Middle frontal gyrus (tissue), 1 donor: ENCODE data around the gene SP140L.
"Not testable (repeated sequence)": the region's sequence is repeated elsewhere in the genome, so short reads cannot be mapped to it uniquely, and the experiment has no call there.

Experiments
- DNase-seq: peaks from one replicate; pipeline ENCODE4 v3.0.0-alpha.2; 2015; ENCODE audit warnings: low spot score; ENCODE audit errors: extremely low spot score

Gene SP140L

GRCh38 chr2:230326453-230327417 is at the start of gene SP140L:
TSS of gene SP140L (plus strand) at chr2:230327193. CDS start at chr2:230327270, 77 bp downstream.
- no peak for DNase-seq

DNA sequence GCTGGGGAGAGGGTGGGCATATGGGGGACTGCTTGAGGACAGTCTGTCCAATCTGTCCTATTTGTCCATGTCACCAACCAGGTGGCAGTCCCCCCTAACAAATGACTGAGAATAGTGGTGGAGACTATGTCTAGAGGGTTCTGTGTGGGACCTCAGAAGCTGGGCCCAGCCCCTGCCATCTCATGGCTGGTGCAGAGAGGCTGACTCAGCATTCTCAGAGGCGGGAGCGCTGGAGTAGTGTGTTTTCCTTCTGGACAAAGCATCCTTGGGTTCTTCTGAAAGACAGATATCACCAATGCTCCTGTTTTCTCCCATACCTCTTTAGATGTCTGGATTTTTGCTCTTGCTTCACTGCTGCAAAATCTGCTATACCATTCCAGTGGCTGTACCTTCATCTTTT is 44.1 kb upstream of the SP140L start:
- no peak for DNase-seq

DNA sequence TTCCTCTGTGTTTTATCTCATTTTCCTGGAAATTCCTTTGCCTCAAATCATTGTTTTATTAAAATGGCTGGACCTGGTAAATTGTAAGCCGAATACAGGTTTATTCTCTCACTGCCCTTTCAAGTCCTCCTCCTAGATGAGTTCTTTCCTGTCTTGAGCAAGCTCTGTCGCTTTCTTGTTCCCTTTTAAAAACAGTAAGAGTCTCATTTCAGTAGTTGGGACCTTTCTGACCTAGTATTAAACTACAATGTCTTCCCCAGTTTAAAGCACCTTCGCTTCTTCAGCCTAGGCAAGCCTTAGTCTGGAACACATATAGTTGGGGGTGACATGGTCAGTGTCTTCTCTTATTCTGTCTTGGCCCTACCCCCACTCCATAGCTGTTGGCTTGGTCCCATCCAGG is 40.9 kb upstream of the SP140L start:
- DNase-seq, result no peak

DNA sequence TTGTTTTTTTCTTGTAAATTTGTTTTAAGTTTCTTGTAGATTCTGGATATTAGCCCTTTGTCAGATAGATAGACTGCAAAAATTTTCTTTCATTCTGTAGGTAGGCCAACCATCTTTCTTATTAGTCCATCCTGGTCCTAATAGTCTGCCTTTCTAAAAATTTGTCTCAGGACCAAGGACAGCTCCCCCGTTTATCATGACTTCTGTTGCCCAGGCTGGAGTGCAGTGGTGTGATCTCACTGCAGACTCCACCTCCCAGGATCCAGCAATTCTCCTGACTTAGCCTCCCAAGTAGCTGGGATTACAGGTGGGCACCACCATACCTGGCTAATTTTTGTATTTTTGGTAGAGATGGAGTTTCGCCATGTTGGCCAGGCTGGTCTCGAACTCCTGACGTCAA is 37.7 kb upstream of the SP140L start:
- DNase-seq, result not testable (repeated sequence)

- no peak for DNase-seq
Measured at GRCh38 chr2:230295192-230295591, 31.8 kb upstream of the SP140L start.

GRCh38 chr2:230296917-230297316 is 30.1 kb upstream of the SP140L start:
- DNase-seq, result no peak

DNA sequence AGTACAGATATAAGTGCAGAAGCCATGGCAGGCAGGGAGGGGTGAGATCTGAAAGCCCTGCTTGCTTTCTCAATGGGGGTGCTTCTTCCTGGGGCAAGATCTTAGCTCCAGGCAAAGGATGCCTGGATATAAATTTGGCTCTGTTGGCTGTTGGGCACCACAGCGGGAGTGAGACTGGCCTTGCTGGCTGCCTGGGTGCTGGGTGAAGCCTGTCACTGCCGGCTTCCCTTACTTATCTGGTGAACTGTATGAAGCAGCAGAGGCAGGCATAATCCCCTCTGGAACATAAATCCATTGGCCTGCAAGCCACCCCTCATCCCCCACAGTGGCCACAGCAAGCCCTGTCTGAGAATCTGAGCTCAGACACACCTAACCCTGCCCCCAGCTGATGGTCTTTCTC is 27.4 kb upstream of the SP140L start:
- DNase-seq, result no peak

DNA sequence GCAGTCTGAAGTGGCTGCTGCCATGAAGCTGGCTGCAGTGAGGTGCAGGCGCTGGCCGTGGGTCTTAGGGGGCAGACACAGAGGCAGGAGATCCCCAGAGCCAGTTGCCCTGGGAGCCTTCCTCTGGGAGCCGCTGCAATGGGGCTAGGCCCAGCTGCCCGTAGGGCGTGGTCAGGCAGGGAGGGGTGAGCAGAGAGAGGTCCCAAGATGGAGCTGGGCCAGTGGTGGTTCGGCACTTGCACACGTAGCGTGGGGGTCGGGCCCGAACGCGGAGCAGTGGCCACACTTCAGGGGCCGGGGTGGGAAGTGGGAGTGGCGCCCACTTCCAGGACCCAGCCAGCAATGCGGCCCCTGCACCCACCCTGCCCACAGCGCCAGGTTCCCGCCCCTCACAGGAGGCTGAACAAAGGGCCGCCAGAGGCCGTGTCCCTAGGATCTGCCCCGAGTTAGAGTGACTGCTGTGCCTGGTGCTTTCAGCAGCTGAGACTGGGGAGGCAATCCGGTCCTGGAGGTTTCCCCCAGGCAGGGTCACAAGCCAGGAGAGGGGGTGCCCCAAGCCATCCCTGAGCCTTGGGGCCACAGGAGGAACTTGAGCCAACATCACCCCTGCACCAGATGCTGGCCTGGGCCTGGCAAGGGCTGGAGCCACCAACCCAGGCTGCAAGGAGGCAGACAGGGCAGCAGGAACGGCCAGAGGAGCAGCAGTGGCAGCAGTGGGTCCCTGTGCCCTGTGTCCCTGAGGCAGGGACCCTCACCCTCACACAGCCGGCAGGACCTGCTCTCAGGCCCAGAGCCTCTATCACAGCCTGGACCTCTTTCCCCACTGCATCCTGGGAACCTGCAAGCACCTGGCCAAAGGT is 21.3 kb upstream of the SP140L start:
- DNase-seq, result no peak

- no peak for DNase-seq
Measured at GRCh38 chr2:230306474-230306873, 20.5 kb upstream of the SP140L start.

- DNase-seq, result no peak
Measured at GRCh38 chr2:230307485-230307884, 19.5 kb upstream of the SP140L start.

DNA sequence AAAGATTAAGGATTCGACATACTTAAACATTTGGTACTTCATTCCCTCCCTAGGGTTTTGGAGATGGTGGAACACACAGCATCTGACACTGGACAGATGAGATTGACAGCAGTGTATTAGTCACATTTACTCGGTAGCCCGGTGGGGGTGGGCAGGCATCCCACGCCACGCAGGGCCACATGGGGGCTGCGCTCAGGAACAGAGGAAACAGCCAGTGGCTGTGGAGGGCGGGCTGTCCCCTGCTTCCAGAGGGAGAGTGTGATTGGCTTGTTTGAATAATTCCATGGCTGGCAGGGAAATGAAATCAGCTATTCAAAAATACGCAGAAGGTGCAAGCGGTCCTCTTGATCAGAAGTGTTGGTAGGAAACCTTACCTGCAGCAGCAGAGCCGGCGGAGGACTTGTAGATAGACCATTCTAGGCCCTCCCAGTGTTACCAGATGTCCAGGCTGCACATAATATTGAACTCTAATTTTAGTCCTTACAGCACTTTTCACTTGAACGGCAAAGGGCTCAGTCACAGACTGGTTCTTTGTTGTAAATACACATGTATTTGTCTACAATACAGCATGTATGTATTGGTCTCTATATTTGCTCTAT is 18.5 kb upstream of the SP140L start:
- no peak for DNase-seq

GRCh38 chr2:230310792-230311191 is 16.2 kb upstream of the SP140L start:
- DNase-seq, result not testable (repeated sequence)

DNA sequence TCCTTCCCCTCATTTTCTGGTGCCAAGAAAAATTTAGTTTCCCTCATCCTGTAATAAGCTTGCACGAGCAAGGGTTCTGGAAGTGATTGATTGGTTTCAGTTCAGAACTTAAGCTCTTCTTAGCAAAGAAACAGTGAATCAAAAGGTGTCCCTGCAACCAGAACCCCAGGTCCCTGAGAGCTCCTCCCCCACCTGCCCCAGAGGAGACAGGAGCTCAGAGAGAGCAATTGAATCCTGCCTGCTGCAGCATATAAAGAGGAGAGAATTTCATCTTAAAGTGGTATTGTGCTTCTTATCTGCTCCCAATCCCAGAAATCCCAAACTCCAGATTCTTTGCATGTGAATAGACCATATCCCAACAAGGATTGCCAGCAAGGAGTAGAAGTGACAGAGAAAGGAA is 15.4 kb upstream of the SP140L start:
- not testable (repeated sequence) for DNase-seq

- no peak for DNase-seq
Measured at GRCh38 chr2:230312638-230313037, 14.4 kb upstream of the SP140L start.

DNA sequence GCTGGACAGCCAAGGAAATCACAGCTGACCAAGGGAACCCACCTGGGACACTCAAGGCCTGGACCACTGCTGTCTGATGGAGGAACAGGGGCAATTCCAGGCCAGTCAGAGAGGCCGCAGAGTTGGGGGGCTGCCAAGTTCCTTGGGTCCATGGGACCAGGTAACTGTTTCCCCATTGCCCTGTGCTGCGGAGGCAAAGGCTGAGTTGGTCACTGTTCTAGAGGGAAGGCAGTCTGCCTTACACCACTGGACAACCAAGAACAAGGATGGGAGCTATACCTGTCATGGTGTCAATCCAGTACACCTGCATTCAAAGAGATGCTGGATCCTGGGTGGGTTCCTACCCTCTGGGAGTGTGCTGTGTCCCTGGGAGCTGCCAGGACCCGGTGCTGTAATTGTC is 9.6 kb upstream of the SP140L start:
- DNase-seq, result no peak

DNA sequence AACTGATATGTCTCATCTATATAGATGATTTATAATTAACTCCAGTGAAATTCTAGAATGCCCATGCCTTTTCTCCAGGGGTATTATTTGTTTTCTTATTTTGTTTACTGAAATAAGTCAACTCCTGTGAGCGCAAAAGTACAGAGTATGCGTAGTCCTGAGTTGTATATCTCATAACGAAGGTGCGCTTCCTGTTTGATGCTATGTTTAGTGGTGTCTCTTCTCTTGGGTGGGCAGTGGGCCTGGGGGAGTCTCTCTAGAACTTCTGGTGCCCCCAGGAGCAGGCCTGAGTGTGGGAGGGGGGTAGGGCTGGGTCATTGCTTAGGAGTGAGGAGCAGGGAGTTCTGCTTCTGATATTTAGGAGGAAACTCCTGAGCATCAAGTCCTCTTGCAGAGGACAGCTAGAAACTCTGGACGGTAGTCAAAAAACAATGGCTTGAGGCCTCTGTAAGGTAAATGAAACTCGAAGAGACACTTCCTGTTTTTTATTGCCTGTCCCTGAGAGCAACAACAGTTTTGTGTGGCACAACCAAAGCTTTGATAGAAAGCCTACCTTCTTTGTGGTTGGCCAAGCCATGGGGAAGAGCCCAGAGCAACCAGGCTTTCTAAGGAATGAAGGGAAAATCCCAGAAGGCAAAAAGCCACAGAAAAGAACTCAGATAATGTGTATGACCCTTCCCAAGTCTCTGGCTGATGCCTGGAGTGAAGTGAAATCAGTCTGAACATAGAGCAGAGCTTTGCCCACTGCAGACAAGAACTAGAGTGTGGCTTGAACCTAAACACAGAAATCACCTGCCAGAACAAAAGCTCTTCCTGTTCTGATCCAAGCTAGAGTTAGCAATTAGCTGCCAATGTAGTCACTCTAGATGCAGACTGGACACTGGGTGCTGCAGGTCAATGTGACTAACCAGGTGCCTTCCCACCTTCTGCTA is 8.5 kb upstream of the SP140L start:
- no peak for DNase-seq

GRCh38 chr2:230319211-230319862 is 7.7 kb upstream of the SP140L start:
- DNase-seq, result no peak

- DNase-seq, result no peak
Measured at GRCh38 chr2:230321031-230321430, 6.0 kb upstream of the SP140L start.

- no peak for DNase-seq
Measured at GRCh38 chr2:230322561-230323384, 4.2 kb upstream of the SP140L start.
